ENCODE results near the gene TMEM79.

TMEM79 gene

GRCh38 chr1:156266051-156266450 is 18.1 kb upstream of the TMEM79 start:
- no peak for DNase-seq

- DNase-seq, result no peak
Observed at GRCh38 chr1:156268336-156268735, 15.8 kb upstream of the TMEM79 start.

DNA sequence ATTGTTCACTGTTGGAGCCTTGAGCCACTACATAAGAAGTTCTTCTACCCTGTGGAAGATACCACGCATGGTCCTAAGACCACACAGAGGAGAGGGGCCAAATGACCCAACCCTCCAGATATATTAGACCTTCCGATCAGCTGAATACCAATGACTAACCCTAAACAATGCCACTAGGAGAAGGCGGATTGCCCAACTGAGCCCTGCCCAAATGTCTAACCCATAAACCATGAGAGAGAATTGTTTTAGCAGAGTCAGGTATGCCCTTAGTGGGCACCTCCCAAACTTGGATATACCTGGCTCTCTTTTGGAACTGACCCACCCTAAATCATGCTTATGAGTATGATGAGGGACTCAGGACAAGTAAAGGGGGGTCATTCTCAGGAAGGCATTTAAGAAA is 13.8 kb upstream of the TMEM79 start:
- DNase-seq, result no peak

DNA sequence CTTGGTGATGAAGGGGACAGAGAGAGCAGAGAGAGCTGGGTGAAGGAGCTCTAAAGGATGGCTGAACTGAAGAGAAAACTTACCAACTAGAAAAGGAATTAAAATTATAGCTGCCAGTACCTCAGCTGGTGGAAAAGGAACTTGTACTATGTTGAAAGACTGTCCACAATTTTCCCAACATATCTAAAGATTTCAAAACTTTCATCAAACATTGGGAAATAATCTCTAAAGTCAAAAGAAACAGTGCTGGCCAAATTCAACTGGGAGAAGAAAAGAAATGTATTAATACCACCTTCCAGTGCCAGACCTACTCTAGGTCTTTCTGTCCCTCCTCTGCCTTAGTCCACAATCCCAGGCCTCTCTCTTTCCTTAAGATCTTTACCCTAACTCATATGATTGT is 7.6 kb upstream of the TMEM79 start:
- no peak for DNase-seq

GRCh38 chr1:156276966-156277381 is 7.2 kb upstream of the TMEM79 start:
- no peak for DNase-seq

GRCh38 chr1:156279837-156280236 is 4.3 kb upstream of the TMEM79 start:
- DNase-seq, result no peak

- peak; percentile 57 to 62 for DNase-seq
Observed at GRCh38 chr1:156281281-156281680, 2.8 kb upstream of the TMEM79 start.

DNA sequence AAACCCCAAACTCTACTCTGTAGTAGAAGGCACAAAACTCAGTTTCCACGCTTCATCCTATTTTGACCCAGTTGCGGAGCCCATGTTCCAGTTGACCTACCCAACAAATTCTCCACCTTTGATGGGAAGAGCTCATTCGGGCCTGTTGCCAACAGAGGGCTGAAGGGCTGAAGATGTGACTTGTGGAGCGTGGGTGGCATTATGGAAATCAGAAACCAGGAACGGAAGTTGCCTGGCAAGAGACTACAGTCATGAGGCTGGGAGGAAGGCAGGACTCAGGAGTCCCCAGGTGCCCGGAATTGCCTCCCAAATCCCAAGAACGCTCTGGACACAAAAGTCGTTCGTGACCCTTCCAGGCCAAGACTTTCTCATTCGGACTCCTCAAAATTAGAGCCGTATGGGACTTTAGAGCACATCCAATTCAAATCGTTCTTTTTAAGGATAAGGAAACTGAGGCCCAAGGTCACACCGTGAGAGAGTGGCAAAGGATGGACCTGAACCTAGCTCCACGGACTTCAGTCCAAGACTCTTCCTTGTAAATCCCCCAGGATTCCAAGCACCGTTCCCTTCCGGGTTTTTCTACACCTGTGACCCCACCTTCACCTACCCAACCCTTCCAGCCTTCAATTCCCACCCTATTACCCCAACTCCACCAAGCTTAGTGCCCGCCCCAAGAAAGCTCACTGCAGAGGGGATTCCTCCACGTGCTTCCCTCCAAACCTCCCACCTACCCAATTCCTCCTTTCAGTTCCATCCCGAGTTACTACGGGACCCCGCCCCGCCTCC is 2.2 kb upstream of the TMEM79 start:
- DNase-seq, result peak; percentile 38 to 46

GRCh38 chr1:156282479-156283222 is 1.5 kb upstream of the TMEM79 start, which contains the start of gene SMG5:
Gene SMG5 (minus strand): TSS chr1:156282825. CDS start chr1:156282680, 145 bp downstream.
- DNase-seq, result peak; percentile 94 to 95

DNA sequence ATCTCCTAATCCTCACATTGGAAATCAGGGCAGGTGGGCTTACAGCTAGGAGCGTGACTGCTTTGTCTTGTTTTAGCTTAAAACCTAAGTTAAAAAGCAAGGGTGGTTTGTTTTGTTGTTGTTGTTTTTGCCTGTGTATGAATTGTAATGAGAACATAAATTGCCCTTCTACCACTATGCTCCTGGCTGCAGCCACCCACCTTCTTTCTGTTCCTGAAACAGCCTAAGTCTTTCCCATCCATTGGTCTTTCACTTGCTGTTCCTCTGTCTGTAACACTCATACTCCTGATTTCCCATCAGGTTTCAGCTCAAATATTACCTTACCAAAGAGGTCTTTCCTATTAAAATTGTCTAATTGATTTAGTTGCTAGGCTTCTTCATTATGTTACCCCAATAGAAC is 604 bp upstream of the TMEM79 start:
- no peak for DNase-seq

GRCh38 chr1:156284757-156285156 is 632 bp downstream of the TMEM79 start:
- no peak for DNase-seq

GRCh38 chr1:156285437-156285836 is 1.3 kb downstream of the TMEM79 start:
- DNase-seq, result no peak

DNA sequence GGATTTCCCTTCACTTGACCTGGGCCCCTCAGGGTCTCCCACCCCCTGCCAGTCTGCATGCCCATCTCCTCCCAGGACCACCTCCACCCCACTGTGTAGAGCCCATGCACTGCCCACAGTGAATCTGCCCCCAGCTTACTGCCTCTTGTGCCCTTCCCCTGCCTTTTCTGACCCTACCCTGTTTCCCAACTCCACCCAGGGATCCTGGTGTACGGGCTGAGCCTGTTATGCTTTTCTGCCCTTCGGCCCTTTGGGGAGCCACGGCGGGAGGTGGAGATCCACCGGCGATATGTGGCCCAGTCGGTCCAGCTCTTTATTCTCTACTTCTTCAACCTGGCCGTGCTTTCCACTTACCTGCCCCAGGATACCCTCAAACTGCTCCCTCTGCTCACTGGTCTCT is 1.9 kb downstream of the TMEM79 start:
- no peak for DNase-seq

DNA sequence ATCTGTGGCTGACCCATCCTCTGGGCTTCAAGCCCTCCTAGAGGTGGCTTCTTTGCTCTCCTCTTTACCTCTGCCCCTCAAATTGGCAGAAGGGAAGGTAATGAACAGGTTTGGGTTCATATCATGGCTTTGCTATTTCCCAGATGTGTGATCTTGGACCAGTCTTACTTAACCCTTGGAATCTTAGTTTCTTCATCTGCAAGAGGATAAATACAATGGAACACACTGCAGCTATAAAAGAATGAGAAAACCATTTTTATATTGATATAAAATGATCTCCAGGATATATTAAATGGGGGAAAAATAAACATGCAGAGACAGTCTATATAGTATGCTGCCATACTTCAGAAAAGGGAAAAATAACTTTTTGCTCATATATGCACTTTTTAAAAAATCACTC is 5.7 kb downstream of the TMEM79 start:
- no peak for DNase-seq

GRCh38 chr1:156291226-156292061 is 7.3 kb downstream of the TMEM79 start:
- DNase-seq, result peak in 1 of 2 donors; percentile 42

DNA sequence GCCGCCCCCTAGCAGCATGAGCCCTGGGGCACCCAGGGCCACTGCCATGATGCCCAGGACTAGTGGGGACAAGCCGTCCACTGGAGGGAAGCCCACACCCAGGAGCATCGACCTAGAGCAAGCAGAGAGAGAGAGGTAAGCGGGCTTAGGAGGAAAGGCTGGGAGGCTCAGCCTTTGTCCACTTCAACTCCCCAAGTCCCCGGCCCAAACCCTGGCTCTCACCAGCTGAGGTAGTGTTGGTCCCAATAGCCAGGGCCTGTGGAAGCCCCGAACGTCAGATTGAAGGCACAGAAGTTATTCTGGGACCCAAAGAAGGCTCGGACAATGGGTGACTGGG is 8.9 kb downstream of the TMEM79 start:
- DNase-seq, result no peak

DNA sequence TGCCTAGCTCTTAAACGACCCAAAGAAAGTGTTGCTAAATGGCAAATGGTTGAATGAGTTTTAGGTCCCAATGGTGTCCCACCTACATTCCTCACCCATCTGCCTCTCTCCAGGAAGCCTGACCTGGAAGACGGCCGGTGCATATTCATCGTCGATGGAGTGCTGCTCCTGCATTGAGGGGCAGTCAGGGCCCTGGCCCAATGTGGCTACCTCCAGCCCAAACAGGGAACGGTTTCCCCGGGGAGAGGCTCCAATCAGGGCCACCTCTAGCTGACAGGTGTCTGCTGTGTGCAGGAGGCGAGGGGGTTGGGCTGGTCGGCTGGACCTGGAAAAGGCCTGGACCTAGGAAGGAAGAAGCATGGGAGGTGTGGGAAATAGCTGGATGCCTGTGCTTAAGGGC is 9.8 kb downstream of the TMEM79 start:
- DNase-seq, result no peak

DNA sequence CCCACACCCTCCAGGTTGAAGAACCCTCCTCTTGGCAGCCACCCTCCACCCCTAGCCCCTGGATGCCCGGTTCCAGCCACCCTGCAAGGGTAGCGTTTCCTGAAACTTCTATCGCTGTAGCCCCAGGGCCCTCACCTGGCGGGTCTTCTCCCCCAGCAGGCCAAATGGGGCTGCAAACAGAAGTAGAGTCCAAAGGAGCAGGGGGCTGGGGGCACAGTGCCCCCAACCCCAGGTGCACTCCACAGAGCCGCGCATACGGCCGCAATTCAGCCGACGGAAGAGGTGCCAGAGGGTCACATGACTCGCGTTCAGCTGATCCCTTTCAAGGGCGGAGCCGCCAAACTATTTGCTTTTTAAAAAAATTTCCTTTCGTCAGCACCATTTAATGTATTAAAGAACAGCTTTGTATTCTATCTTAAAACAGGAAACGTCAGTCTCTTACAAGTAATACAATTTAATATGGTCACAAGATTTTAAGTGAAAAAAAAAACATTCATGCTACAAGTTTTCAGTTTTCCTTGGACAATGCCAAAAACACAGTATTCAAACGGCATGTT is 11.3 kb downstream of the TMEM79 start, which contains the start of gene GLMP:
Gene GLMP (minus strand): TSS at position 289 of the 557 bp plus-strand sequence. CDS start 34 bp downstream, at position 255.
- DNase-seq, result peak; percentile 60 to 61

DNA sequence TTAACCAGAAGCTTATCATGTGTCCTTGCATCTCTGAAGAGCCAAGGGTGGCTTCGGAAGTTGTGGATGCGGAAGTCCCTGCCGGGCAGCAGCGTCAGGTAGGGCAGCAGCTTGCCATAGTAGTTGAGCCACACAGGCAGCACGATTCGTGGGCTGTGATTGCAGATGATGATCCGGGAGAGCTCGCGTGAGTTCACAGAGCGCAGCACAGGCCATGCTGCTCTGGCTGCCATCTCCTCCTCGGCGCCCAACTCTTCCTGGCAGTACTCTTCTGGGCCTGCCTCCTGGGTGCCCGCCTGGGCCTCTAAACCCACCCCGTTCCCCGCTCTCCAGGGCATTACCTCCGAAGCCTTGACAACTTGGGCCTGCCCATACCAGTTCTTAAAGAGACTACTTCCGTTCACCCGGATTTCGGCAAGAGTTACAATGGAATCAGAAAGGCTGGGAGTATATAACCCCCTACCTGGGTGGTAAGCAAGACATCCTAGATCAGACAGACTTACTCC is 14.8 kb downstream of the TMEM79 start, which contains the start of gene VHLL:
Gene VHLL (minus strand): TSS at position 456 of the 506 bp plus-strand sequence. CDS start 118 bp downstream, at position 338.
- DNase-seq, result no peak

- no peak for DNase-seq
Observed at GRCh38 chr1:156303241-156303640, 19.1 kb downstream of the TMEM79 start.

DNA sequence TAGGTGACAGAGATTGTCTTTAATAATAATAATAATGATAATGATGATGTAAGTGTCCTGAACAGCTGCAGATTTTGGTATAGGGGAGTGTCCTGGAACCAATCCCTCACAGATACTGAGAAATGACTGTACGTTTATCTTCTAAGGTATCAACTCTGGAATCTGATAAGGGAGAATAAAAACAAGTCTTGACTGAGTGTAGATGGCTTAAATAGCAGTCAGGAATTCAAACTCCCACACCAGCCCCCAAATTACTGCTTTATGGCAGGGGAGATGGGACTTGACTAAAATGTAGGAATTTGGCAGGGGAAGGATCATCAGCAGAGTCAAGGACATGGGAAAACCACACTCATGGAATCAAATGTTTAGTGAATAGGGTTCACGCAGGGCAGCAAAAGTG is 21.1 kb downstream of the TMEM79 start:
- DNase-seq, result no peak

DNA sequence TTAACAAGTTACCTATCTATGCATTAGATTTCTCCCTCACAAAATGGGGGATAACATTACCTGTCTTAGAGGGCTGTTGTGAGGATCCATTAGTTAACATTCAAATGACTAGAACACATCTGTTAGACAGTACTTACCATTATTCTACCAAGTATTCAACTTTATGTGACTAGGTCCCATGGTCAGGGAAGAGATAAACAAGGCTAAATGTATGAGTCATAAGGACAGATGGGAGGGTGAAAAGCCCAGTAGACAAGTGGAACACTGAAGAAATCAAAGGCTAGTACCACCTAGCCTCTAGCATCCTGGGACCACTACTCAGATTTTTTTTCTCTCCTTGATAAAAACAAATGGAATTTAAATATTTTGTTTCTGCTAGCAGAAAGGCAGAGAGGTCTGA is 24.0 kb downstream of the TMEM79 start:
- DNase-seq, result no peak

DNA sequence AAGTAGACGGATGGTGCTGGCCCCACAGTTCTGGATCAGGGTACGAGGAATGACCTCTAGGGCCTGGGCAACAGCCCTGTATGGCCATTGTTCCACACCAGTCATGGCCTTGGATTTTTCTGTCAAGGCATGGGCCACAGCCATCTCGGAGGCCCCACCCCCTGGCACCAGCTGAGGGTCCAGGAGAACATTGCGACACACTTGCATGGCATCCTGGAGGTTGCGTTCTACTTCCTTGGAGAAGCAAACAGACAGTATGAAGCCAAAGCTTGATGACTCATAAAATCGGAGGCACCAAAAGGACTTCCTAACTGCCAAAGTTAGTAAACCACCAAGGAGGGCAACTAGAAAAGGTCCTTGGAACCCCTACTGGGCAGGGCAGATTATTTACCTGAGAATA is 26.8 kb downstream of the TMEM79 start:
- DNase-seq, result no peak

Data from stimulated activated CD4-positive, alpha-beta T cell treated with anti-CD3 and anti-CD28 coated beads, Interleukin-2, amount 100 ng/mL, for 24 hours (primary cell).